Measurements from ENCODE around the gene REPS1. TPM values are rescaled to one million over a fixed set of nuclear protein-coding genes. Genes with fewer than 3 reads are reported as not detected.

Gene REPS1
- total and polyA plus RNA-seq, 10 donors: 17.2 to 75.7 (median 58.6) TPM

DNA sequence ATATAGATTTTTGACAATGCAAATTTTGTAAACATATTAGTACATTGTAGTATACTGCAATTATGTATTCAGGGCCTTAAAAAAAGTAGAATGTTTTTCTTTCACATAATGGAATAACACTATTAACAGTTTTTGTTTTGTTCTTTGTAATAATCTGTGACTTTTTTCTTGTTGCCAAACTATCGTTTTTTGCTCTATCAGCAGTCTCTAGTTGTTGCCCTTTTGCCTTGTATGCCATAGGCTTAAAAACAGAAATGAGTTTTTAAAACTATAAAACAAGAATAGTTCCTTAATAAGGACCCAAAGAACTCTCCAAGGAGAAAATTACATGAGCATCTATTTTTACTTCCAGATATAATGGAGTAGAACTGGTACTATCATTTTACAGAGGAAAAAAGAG is 29.5 kb downstream of the REPS1 start:
- H3K36me3 ChIP-seq: no peaks in the 10 kb centered on the region
- no peaks in the 10 kb centered on the region for H3K27me3 ChIP-seq (replicated peaks in 1 of 7)
- 40 to 79% (median 59%) methylated on average over 1 of the region's 1 CpG for WGBS, 5 donors
- DNase-seq: no peak
- intact Hi-C loops (cut with DNase I; ENCODE audit: low total_unique reads): no loop called here
- TF ChIP-seq POLR2AphosphoS5 (IDR thresholded peaks at IDR 0.05) (no peak), CTCF (IDR thresholded peaks at IDR 0.05 in 8 of 11, conservative IDR thresholded peaks at IDR 0.05 in 3 of 11) (no peak), POLR2A (IDR thresholded peaks at IDR 0.05) (no peak)
- no peaks in the 10 kb centered on the region for H3K9me3 ChIP-seq
- peaks cover 7 to 81% (median 40%) of the 10 kb centered on the region in 6 donors for H3K4me1 ChIP-seq
- H3K27ac ChIP-seq: peak overlapping the region in 5 of 8 donors; percentile 33 to 67 (median 48)
- H3K4me3 ChIP-seq: no peak overlapping the region

DNA sequence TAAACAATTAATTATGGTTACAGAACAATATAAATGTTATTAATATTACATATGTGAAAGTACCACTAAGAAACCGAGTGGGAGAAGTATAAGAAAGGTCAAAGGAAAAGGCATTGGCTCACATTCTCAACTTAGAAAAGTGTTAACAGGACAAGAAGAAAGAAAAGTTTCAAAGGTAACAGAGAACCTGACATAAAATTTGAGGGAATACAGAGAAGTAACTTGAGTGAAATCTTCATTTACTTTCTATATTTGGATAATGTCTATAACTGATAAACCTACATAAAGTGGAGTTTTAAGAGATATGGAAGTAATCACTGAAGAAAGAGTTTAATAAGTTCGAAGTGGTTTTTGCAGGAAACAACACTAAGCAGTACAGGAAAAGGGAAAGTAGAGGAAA is 30.1 kb downstream of the REPS1 start:
- Histone ChIP-seq H3K36me3 (no peaks in the 10 kb centered on the region), H3K4me1 (peaks cover 7 to 81% (median 42%) of the 10 kb centered on the region in 6 donors), H3K4me3 (no peak overlapping the region), H3K9me3 (no peaks in the 10 kb centered on the region), H3K27ac (peak overlapping the region in 6 of 8 donors; percentile 1 to 67 (median 47)), H3K27me3 (replicated peaks in 1 of 7) (no peaks in the 10 kb centered on the region)
- intact Hi-C loops (cut with DNase I; ENCODE audit: low total_unique reads): no loop called here
- no peak for DNase-seq
- TF ChIP-seq POLR2AphosphoS5 (IDR thresholded peaks at IDR 0.05) (no peak), POLR2A (IDR thresholded peaks at IDR 0.05) (no peak), CTCF (IDR thresholded peaks at IDR 0.05 in 8 of 11, conservative IDR thresholded peaks at IDR 0.05 in 3 of 11) (no peak)
- WGBS, 5 donors: 14 to 26% (median 18%) methylated on average over 2 of the region's 2 CpGs

GRCh38 chr6:138957484-138957883 is 30.6 kb downstream of the REPS1 start:
- peak overlapping the region in 6 of 8 donors; percentile 1 to 67 (median 47) for H3K27ac ChIP-seq
- DNase-seq: no peak
- peaks cover 7 to 85% (median 42%) of the 10 kb centered on the region in 6 donors for H3K4me1 ChIP-seq
- H3K9me3 ChIP-seq: no peaks in the 10 kb centered on the region
- 6 to 15% (median 11%) methylated on average over 2 of the region's 2 CpGs for WGBS, 5 donors
- TF ChIP-seq CTCF (IDR thresholded peaks at IDR 0.05 in 8 of 11, conservative IDR thresholded peaks at IDR 0.05 in 3 of 11) (no peak), POLR2AphosphoS5 (IDR thresholded peaks at IDR 0.05) (no peak), POLR2A (IDR thresholded peaks at IDR 0.05) (no peak)
- no peaks in the 10 kb centered on the region for H3K36me3 ChIP-seq
- H3K27me3 ChIP-seq (replicated peaks in 1 of 7): no peaks in the 10 kb centered on the region
- no peak overlapping the region for H3K4me3 ChIP-seq
- intact Hi-C loops (cut with DNase I; ENCODE audit: low total_unique reads): no loop called here

- H3K27ac ChIP-seq: no peak overlapping the region
- H3K9me3 ChIP-seq: no peaks in the 10 kb centered on the region
- intact Hi-C loops (cut with DNase I; ENCODE audit: low total_unique reads): no loop called here
- H3K4me1 ChIP-seq: peaks cover 7 to 78% (median 42%) of the 10 kb centered on the region in 6 donors
- DNase-seq: no peak
- TF ChIP-seq POLR2AphosphoS5 (IDR thresholded peaks at IDR 0.05) (no peak), POLR2A (IDR thresholded peaks at IDR 0.05) (no peak), CTCF (IDR thresholded peaks at IDR 0.05 in 8 of 11, conservative IDR thresholded peaks at IDR 0.05 in 3 of 11) (no peak)
- no peak overlapping the region for H3K4me3 ChIP-seq
- H3K36me3 ChIP-seq: no peaks in the 10 kb centered on the region
- WGBS, 5 donors: 85 to 94% (median 91%) methylated on average over 3 of the region's 3 CpGs
- no peaks in the 10 kb centered on the region for H3K27me3 ChIP-seq (replicated peaks in 1 of 7)
Measured at GRCh38 chr6:138956244-138956924, 31.7 kb downstream of the REPS1 start.

Data from spleen (tissue), 11 donors.